GM08714 (cell line): ENCODE measurements around the gene ATG2A.

ENCODE experiments used
- H3K4me3 ChIP-seq: fragments of 200-500 bp; sonication (Bioruptor generic); 2 replicates; pipeline ENCODE4 v1.5.1; 2014; ENCODE audit warnings: mild to moderate bottlenecking, low read length, inconsistent platforms
- ZNF274 ChIP-seq: IDR thresholded peaks from 2 replicates; pipeline ENCODE4 v1.6.1; 2012; ENCODE audit warnings: mild to moderate bottlenecking, low read depth, low read length

ATG2A gene

GRCh38 chr11:64878494-64879243 is 38.3 kb downstream of the ATG2A start, which contains the start of gene EHD1:
EHD1 (minus strand) TSS chr11:64878621; CDS start chr11:64878464, 157 bp downstream.
- peak within 1 kb of the TSS; percentile 81 for H3K4me3 ChIP-seq
- no peak for TF ChIP-seq ZNF274

- H3K4me3 ChIP-seq, result peak overlapping the region; percentile 78
- TF ChIP-seq ZNF274, result no peak
Observed at GRCh38 chr11:64878223-64878493, 38.9 kb downstream of the ATG2A start.

GRCh38 chr11:64877390-64878222 is 39.4 kb downstream of the ATG2A start:
- no peak for TF ChIP-seq ZNF274
- peak overlapping the region; percentile 78 for H3K4me3 ChIP-seq

- peak overlapping the region; percentile 78; the same call in 1 of the 2 replicates for H3K4me3 ChIP-seq
- TF ChIP-seq ZNF274, result no peak
Observed at GRCh38 chr11:64876835-64877341, 40.1 kb downstream of the ATG2A start.

- TF ChIP-seq ZNF274, result no peak
- peak overlapping the region; percentile 78; the same call in 1 of the 2 replicates for H3K4me3 ChIP-seq
Observed at GRCh38 chr11:64876229-64876750, 40.7 kb downstream of the ATG2A start.

- no peak for TF ChIP-seq ZNF274
- peak overlapping the region; percentile 78; the same call in 1 of the 2 replicates for H3K4me3 ChIP-seq
Observed at GRCh38 chr11:64875369-64876228, 41.4 kb downstream of the ATG2A start.

- peak overlapping the region; percentile 8; the same call in 1 of the 2 replicates for H3K4me3 ChIP-seq
- TF ChIP-seq ZNF274, result no peak
Observed at GRCh38 chr11:64874308-64875240, 42.4 kb downstream of the ATG2A start.

GRCh38 chr11:64872790-64873488 is 44.1 kb downstream of the ATG2A start:
- H3K4me3 ChIP-seq, result peak overlapping the region; percentile 12; the same call in 1 of the 2 replicates
- TF ChIP-seq ZNF274, result no peak

- peak overlapping the region; percentile 9; the same call in 1 of the 2 replicates for H3K4me3 ChIP-seq
- no peak for TF ChIP-seq ZNF274
Observed at GRCh38 chr11:64871492-64871891, 45.5 kb downstream of the ATG2A start.

GRCh38 chr11:64870893-64871466 is 46.0 kb downstream of the ATG2A start:
- H3K4me3 ChIP-seq, result peak overlapping the region; percentile 9; the same call in 1 of the 2 replicates
- no peak for TF ChIP-seq ZNF274

- TF ChIP-seq ZNF274, result no peak
- H3K4me3 ChIP-seq, result no peak overlapping the region; the same call in 1 of the 2 replicates
Observed at GRCh38 chr11:64870176-64870892, 46.7 kb downstream of the ATG2A start.
